Heart right ventricle (tissue), 16 donors: Measurements from ENCODE around the gene PIGV. TPM values are rescaled to one million over a fixed set of nuclear protein-coding genes. Genes with fewer than 3 reads are reported as not detected.

Experiments
- ATAC-seq, 8 donors: fragments of 200-7000 bp; cut with Tn5 transposase; one replicate each; pipeline ENCODE4 v1.9.1; 2020; ENCODE audit warnings: mild to moderate bottlenecking in 8 of 8, moderate library complexity in 8 of 8, moderate number of reproducible peaks in 1 of 8
- DNase-seq, 2 donors: peaks; one replicate each; pipeline ENCODE4 v3.0.0-alpha.2; 2020
- H3K27ac ChIP-seq, 10 donors: fragments of 200-600 bp; sonication (generic) in 2 of 10; one replicate each; pipeline versions ENCODE4 v1.5.0 to v1.8.0; 2020 to 2022; ENCODE audit warnings: mild to moderate bottlenecking in 3 of 10
- H3K27me3 ChIP-seq, 7 donors: fragments of 200-600 bp; one replicate each; pipeline ENCODE4 v1.8.0; 2021 to 2022; ENCODE audit warnings: mild to moderate bottlenecking in 2 of 7
- H3K36me3 ChIP-seq, 9 donors: fragments of 200-600 bp; sonication (generic) in 1 of 9; one replicate each; pipeline versions ENCODE4 v1.5.0 to v1.8.0; 2020 to 2022; ENCODE audit warnings: mild to moderate bottlenecking in 2 of 9
- H3K4me1 ChIP-seq, 9 donors: fragments of 200-600 bp; sonication (generic) in 1 of 9; one replicate each; pipeline versions ENCODE4 v1.5.0 to v1.8.0; 2020 to 2022; ENCODE audit warnings: mild to moderate bottlenecking in 4 of 9
- H3K4me3 ChIP-seq, 10 donors: fragments of 200-600 bp; sonication (generic) in 2 of 10; one replicate each; pipeline versions ENCODE4 v1.5.0 to v1.8.0; 2020 to 2022; ENCODE audit warnings: mild to moderate bottlenecking in 7 of 10, moderate library complexity in 2 of 10
- H3K9me3 ChIP-seq, 11 donors: fragments of 200-600 bp in 10 of 11; sonication (generic) in 2 of 11; one replicate each; pipeline versions ENCODE4 v1.5.0 to v1.8.0; 2013 to 2022; ENCODE audit warnings: mild to moderate bottlenecking in 2 of 11, control low read depth in 1 of 11, moderate library complexity in 1 of 11
- CTCF ChIP-seq, 9 donors: fragments of 200-600 bp; sonication (generic) in 2 of 9; IDR thresholded peaks; one replicate each; pipeline versions ENCODE4 v1.5.0 to v1.8.0; 2021 to 2022; ENCODE audit warnings: antibody characterized with exemption in 9 of 9, mild to moderate bottlenecking in 5 of 9, moderate library complexity in 1 of 9
- WGBS, 2 donors: extraction: QIAGEN DNeasy Blood & Tissue Kit; methylation state at CpG; one replicate each; pipeline ENCODE4 v1.1.7; 2013; ENCODE audit warnings: inconsistent platforms in 1 of 2; 5-methylcytosine and 5-hydroxymethylcytosine counted together
- intact Hi-C, 10 donors: fragments of 100-400 bp; cut with DNase I; formaldehyde crosslinking; loops; one replicate each; pipeline versions ENCODE4 v1.11.1 to v1.14.2; 2022
- polyA plus RNA-seq, 2 donors: library from polyadenylated mRNA; stranded (reverse); fragments of 200-250 nt; gene quantifications; one replicate each; pipeline ENCODE4 v1.2.3, GENCODE V29; 2013
- total RNA-seq, 10 donors: library from RNA; stranded (reverse); fragmentation: NEBNext Ultra II Directional in 3 of 10; extraction: Animal tissue kit (Norgen Biotek cat#: 25700) in 3 of 10; gene quantifications; one replicate each; pipeline versions ENCODE4 v1.2.1 to v1.2.4, GENCODE V29; 2021 to 2023
- donor health status: Arrhythmogenic right ventricular cardiomyopathy.
- donor health status: ischemic (EF 13 %, LVEDD 7.1; RV severe dilation, severe dysfunction).
- donor health status: healthy with polysubstance abuse.
- donor health status: DM: no; HTN: yes; CAD: no.
- donor health status: DM: no; HTN: no; CAD: no.
- donor health status: ischemic (EF 25% LVEDD 6.9; RV normal size, moderate dysfunction).
- donor health status: ischemic (EF 25% LVEDD 5.7; RV mildly dilated, moderate dysfunction).
- donor health status: healthy.
- donor health status: DM: yes; HTN: yes; CAD: no.
- donor health status: Ischemic cardiomyopathy.
- donor health status: ischemic (EF 35%, LVEDD 5.7; RV mildly dilated, moderate dysfunction).
- donor health status: nonischemic (EF 11% LVEDD 7.7; RV severe dilation, severe dysfunction).
- donor health status: DM: yes; HTN: yes; CAD: no.
- donor health status: PGD.
- donor health status: ischemic (EF 29% LVEDD 5.4; RV normal size, mild dysfunction).
- donor health status: nonischemic (EF 23%, LVEDD 6.1; RV moderate dilation, normal function).

PIGV gene
- total and polyA plus RNA-seq, 12 donors: 2.7 to 7.5 (median 4.1) TPM

- DNase-seq (no peak), ATAC-seq (no peak)
- no peaks in the 10 kb centered on the region for H3K36me3 ChIP-seq
- no peaks in the 10 kb centered on the region for H3K27me3 ChIP-seq
- 76 to 82% methylated on average over 4 of the region's 4 CpGs for WGBS, 2 donors
- peaks cover 0 to 4% (median 0%) of the 10 kb centered on the region in 11 donors for H3K9me3 ChIP-seq
- TF ChIP-seq CTCF (IDR thresholded peaks at IDR 0.05): no peak
- no peak overlapping the region for H3K4me3 ChIP-seq
- no peak overlapping the region for H3K27ac ChIP-seq
- intact Hi-C loops: loop anchor here in 8 of 10 donors (2.0 to 10.0 kb wide), 4 partner anchors 64 to 1084 kb away; no protein-coding TSS in a partner anchor
- peaks cover 0 to 13% (median 0%) of the 10 kb centered on the region in 9 donors for H3K4me1 ChIP-seq
Measured at GRCh38 chr1:26811057-26811456, 23.3 kb downstream of the PIGV start.

- H3K27me3 ChIP-seq: no peaks in the 10 kb centered on the region
- TF ChIP-seq CTCF (IDR thresholded peaks at IDR 0.05): no peak
- intact Hi-C loops: loop anchor here in 8 of 10 donors (2.0 to 10.0 kb wide), 4 partner anchors 63 to 1084 kb away; no protein-coding TSS in a partner anchor
Measured at GRCh38 chr1:26811708-26812107, 24.0 kb downstream of the PIGV start.

GRCh38 chr1:26814377-26814776 is 26.6 kb downstream of the PIGV start:
- intact Hi-C loops: loop anchor here in 7 of 10 donors (5.0 to 10.0 kb wide), 3 partner anchors 60 to 1087 kb away; no protein-coding TSS in a partner anchor

More at GRCh38 chr1:26811708-26812107, 24.0 kb downstream of the PIGV start:
- ATAC-seq: no peak
- Histone ChIP-seq H3K4me1 (peaks cover 0 to 13% (median 0%) of the 10 kb centered on the region in 9 donors), H3K4me3 (no peak overlapping the region), H3K36me3 (no peaks in the 10 kb centered on the region), H3K9me3 (peaks cover 0 to 4% (median 0%) of the 10 kb centered on the region in 11 donors), H3K27ac (no peak overlapping the region)
- no peak for DNase-seq

GRCh38 chr1:26814893-26815292 is 27.1 kb downstream of the PIGV start:
- no peaks in the 10 kb centered on the region for H3K36me3 ChIP-seq
- no peaks in the 10 kb centered on the region for H3K27me3 ChIP-seq
- intact Hi-C loops: loop anchor here in 7 of 10 donors (5.0 to 10.0 kb wide), 3 partner anchors 60 to 1088 kb away; no protein-coding TSS in a partner anchor
- peaks cover 0 to 4% (median 0%) of the 10 kb centered on the region in 11 donors for H3K9me3 ChIP-seq
- 93 to 94% methylated on average over 3 of the region's 3 CpGs for WGBS, 2 donors
- no peak for ATAC-seq
- H3K4me1 ChIP-seq: peaks cover 0 to 13% (median 0%) of the 10 kb centered on the region in 9 donors
- no peak overlapping the region for H3K27ac ChIP-seq
- H3K4me3 ChIP-seq: no peak overlapping the region
- no peak for TF ChIP-seq CTCF (IDR thresholded peaks at IDR 0.05)
- no peak for DNase-seq

More at GRCh38 chr1:26814377-26814776, 26.6 kb downstream of the PIGV start:
- Histone ChIP-seq H3K9me3 (peaks cover 0 to 4% (median 0%) of the 10 kb centered on the region in 11 donors), H3K36me3 (no peaks in the 10 kb centered on the region), H3K4me1 (peaks cover 0 to 13% (median 0%) of the 10 kb centered on the region in 9 donors), H3K27ac (no peak overlapping the region), H3K4me3 (no peak overlapping the region), H3K27me3 (no peaks in the 10 kb centered on the region)
- ATAC-seq: no peak
- DNase-seq: no peak
- no peak for TF ChIP-seq CTCF (IDR thresholded peaks at IDR 0.05)
- 90 to 92% methylated on average over 2 of the region's 2 CpGs for WGBS, 2 donors
